GM03348 (cell line): ENCODE results near the gene QSOX2.
"Not testable (repeated sequence)": the region's sequence is repeated elsewhere in the genome, so short reads cannot be mapped to it uniquely, and the experiment has no call there.

Experiments
- DNase-seq: peaks from one replicate; pipeline ENCODE4 v3.0.0; 2012; ENCODE audit warnings: low spot score

Gene QSOX2

GRCh38 chr9:136237486-136238341, 7.9 kb downstream of the QSOX2 start:
- no peak for DNase-seq

GRCh38 chr9:136236471-136237410, 8.9 kb downstream of the QSOX2 start:
- not testable (repeated sequence) for DNase-seq

GRCh38 chr9:136235709-136236455, 9.7 kb downstream of the QSOX2 start:
- DNase-seq: no peak

DNA sequence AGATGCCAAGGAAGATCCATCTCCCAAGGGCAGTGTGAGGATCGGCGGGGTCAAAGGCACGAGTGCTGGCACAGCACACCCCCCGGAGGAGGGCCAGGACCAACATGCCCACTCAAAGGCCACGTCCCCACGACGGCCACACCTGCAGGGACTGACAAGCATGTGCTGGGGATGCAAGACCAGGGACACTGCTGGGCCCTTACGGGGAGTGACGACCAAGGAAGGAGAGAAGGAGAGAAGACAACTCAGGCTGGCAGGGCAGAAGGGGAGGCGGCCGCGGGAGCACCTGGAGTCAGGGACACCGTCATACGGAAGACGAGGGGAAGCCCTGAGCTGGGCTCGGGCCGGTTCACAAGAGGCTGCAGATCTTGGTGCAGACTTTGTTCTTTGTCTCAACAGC, 10.4 kb downstream of the QSOX2 start:
- no peak for DNase-seq

- DNase-seq: no peak
Observed at GRCh38 chr9:136234597-136234996, 11.0 kb downstream of the QSOX2 start.

GRCh38 chr9:136233868-136234267, 11.7 kb downstream of the QSOX2 start:
- no peak for DNase-seq

DNA sequence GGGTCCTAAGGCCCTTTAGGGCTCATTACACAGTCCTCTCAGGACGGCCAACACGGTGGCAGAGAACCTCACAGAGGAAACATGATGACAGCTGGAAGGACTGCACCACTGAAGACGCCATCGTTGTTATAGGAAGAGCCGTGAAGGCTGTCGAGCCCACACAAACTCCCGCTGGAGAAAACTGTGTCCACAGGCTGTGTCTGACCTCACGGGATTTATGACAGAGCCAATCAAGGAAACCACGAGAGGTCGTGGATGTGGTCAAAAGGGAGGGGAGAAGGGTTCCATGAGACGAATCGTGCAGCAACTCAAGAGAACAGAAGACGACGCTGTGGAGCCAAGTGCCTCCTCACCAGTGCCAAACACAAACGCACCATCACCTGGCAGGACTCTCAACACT, 12.2 kb downstream of the QSOX2 start:
- DNase-seq: no peak

DNA sequence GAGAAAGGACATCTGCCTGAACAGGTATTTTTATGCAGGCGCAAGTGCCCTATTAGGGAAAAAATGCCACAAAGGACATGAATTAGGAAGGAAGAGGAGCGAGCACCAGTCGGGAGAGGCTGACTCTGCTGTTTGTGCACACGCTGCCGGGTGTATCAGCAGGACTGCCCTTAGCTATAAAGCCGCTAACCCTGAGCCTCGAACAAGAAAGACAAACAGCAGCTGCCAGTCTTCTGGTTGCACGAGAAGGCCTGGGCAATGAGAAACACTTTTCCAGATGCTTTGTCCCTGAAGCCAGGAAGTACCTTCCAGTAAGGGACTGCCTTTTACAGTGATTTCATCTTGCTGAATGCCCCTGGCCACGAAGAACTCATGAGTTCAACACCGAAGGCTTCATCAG, 12.6 kb downstream of the QSOX2 start:
- DNase-seq: no peak

DNA sequence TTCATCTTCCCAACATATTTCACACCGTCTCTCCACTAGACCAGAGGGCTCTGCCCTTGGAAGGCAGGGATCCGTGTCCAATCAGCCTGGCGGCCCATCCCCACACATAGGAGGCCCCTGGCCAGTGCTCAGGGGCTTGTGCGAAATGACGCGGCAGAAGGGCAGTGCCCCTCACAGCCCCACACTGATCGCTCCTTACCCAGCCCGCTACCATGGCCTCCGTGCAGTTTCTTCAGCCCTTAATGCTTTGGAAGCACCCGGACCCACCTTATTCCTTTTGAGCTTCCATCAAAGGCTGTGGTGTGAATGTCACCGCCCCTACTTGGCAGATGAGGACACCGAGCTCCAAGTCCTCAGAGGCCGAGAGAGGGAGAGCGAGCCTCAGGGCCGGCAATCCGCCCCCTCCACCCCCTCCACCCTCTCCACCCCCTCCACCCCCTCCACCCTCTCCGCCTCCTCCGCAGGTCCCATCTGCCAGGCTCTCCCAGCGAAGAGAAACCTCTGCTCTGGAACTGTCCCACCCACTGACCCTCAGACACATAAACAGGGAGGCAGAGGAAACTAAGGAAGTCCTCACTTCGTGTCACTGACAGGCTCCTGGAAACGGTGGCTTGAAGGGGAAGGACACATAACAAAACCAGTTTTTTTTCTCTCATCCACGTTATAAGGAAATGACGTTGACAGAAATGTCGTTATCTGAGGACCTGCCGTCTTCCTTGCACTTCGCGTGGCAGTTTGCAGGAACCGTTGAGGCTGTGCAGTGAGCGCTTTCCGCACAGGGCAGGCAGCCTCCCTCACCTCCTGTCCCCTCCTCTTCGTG, 13.9 kb downstream of the QSOX2 start:
- DNase-seq: no peak

DNA sequence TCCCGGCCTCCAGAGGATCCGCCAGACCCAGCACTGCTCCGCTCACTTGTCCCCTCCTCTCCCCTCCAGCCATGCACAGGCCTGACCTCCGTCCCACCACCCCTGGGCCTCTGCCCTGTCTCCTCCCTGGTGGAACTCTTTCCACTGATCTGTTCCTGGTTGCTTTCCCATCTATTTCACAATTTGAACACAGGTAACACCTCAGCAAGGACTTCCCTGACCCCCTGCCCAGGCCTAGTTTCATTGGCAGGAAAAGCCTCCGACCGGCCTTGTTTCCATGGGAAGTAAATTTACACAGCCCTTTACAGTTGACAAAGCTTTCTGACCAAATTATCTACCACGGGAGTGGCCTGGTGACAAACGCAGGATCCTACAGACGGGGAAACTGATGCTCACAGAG, 14.8 kb downstream of the QSOX2 start:
- no peak for DNase-seq

DNA sequence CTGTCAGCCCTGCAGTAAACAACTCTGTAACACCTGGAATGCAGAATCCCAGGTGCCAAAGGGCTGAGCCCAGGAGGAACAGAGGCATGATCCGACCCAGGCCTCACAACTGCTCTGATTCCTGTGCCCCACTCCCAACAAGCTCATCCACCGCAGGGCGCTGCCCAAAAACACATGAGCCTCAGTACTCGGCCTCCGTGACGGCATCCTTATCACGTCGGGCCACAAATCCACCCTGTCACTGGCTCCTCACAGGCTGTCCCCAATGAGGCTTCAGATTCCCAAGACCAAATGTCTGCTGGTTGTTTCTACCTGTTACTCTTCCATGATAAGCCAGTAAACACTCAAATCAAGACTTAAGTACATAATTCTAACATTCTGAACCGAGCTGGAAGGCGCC, 15.2 kb downstream of the QSOX2 start:
- no peak for DNase-seq

DNA sequence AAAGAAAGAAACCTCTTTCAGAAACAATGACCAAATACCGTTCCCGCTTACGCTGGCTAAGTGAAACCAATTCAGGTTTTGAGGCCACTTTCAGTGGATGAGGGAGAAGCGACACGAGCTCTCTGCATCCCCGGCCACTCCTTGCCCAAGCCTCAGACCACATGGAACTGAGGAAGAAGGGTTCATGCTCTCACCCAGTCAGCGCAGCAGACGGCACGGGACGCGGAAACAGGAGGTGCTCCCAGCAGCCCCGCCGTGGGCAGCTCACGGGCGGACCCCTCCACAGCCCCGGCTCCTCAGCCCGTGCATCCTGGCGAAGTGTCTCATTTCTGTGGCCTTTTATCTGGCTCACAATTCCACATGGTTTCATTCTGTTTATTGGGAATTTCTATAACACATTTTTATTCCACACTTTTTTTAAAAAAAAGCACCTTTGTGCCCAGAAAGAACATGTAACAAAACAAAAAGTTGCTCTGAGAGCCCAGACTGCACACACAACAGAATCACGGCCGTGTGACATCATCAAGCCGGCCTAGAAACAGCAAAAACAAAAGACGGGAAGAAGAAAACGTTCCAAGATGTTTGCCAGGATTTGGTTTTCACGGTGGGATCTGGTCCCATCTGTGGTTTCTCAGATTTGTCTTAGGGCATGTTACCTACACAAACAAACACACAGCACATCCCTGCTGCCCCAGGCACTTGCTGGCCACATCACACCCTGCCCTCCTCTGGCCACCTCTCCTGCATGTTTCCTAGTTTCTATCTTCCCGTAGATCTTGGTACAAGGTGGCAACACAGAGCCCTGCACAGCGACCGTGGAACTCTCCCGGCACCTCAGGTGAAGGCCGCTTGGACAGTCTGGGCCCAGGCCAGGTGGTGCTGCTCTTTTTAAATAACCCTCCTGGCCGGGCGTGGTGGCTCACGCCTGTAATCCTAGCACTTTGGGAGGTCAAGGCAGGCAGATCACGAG, 16.2 kb downstream of the QSOX2 start:
- DNase-seq: no peak

GRCh38 chr9:136228107-136228875, 17.3 kb downstream of the QSOX2 start:
- DNase-seq: peak; percentile 47

GRCh38 chr9:136226680-136227407, 18.8 kb downstream of the QSOX2 start:
- DNase-seq: no peak

DNA sequence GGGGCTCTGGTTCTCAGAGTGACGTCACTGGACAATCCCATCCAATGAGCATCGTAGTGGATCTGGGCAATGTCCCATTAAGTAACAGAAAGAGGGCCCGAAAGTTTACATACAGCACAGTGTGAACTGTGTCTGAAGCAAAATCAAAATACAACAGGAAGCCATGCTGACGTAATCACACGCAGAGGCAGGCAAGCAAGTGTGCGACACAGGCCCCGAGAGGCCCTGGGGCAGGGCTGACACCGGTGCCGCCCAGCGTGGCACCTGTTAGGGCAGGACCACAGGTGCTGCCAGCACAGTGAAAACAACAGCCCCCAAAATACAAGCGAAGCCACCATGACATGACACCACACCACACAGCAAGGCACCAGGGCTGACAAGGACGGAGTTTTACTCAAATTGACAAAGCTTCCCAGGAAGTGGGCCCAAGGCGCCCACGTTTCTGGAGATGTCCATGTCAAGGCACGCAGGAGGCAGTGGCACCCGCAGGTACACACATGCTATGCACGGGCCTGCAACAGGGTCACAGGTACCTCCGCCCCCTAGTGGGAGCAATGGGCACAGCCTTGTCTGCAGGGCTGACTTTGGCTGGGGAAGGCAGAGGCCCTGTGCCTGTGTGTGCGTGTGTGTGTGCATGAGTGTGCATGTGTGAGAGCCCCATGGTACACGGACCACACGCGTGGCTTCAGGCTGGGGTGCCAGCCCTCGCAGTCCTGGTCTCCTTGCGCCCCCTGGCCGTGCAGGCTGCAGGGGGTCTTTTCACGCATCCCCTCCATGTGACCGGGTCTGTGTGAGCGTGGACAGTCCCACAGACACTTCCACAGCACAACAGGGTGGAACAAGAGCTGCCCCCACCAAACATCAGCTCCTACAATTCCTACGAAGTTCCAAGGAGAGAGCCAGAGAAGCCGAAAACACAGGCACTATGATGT, 19.6 kb downstream of the QSOX2 start:
- peak; percentile 85 for DNase-seq

- no peak for DNase-seq
Observed at GRCh38 chr9:136225366-136225747, 20.3 kb downstream of the QSOX2 start.

DNA sequence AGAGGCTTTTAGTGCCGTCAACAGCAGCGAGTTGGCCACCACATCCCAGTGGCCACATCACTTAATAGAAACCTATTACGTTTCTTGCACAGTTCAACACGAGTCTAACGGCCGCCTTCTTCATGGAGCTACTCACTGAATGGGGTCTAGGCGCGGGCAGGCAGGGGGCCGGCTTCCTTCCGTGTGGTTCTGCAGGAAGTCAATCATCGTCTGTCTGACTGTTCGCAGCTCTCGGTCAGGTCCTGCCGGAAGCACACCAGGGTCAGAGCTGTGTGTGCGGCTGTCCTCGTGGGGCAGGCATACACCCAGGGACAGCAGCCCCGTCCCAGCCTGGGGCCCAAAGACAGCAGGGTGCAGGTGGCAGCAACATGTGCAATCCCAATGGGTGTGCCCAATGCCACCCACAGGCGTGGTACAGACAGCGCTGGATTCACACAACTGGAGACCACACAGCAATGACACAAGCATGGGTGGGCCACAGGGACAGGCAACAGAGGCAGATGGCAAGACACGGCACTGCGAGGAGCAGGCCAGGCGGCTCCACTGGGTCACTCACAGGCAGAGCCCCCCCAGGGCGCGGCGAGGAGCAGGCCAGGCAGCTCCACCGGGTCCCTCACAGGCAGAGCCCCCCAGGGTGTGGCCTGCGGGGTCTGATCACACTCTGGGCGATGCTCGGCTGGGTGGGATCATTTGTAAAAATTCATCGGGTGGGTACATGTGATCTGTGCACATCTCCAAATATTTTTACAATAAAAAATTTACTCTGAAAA, 21.6 kb downstream of the QSOX2 start:
- DNase-seq: no peak
